Posterior vena cava (tissue), 2 donors: ENCODE data around the gene MPHOSPH9. TPM values are rescaled to one million over a fixed set of nuclear protein-coding genes. Genes with fewer than 3 reads are reported as not detected.

Source experiments
- DNase-seq: peaks from one replicate; pipeline ENCODE4 v3.0.0-alpha.2; 2020; ENCODE audit warnings: low spot score
- intact Hi-C, 2 donors: fragments of 100-400 bp; cut with DNase I; formaldehyde crosslinking; loops; one replicate each; pipeline versions ENCODE4 v1.14.1 to v1.14.2; 2022 to 2023
- total RNA-seq, 2 donors: library from RNA; stranded (reverse); fragmentation: NEBNext Ultra II Directional; extraction: Animal tissue kit (Norgen Biotek cat#: 25700); gene quantifications; one replicate each; pipeline ENCODE4 v1.2.1, GENCODE V29; 2021
- donor health status: DM: yes; HTN: yes; CAD: no.
- donor health status: DM: yes; HTN: yes; CAD: no.

The MPHOSPH9 gene
- total RNA-seq, 2 donors from 2014 or later, result 12.6 to 18.7 TPM

DNA sequence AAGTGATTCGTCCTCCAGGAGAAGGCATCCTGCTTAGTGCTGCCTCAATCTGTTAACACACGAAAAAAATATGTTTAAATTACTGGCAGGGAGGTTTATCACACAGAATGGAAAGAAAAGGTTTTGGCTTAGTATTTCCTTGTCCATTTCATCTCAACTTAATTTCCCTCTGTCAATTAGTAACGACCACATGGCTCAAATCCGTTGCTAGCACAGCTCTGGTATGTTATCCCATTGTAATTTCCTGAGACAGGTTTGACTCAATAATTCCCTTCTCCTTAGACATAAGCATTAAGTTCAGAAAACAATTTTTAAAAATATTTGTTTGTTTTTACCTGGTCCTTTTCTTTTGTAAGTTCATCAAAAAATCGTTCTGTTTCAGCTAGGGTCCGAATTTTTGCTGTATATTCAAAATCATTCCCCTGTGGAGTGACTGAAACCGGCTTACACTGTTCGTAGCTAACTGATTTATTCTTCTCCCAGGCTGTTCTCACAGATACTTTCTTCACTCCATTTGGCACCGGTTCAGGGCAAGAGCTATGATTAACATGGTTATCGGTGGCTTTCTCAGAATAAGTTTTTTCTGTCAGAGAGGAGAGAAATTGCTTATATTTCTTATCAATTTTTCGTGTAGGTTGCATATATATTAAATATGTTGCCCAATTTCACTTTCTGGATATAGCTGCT lies 72.0 kb downstream of the MPHOSPH9 start:
- DNase-seq, result no peak
- intact Hi-C loops, result no loop called here

DNA sequence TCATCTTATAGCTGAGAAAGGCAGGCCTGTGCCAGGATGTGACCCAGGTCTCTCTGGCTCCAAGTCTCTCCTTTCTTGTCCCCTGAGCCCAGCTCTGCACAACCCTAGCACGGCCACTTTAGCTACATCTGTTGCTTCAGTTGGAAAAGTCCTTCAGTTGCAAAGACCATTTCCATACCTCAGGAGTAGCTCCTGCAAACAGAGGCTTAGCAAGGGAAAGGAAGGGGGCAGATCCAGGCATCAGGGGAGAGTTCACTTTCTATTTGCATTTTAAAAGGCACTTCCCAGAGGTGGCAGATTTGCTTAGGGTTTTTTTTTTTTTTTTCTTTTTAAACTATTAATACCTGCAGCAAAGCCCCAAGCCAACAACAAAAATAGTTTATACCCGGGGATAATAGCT lies 79.0 kb downstream of the MPHOSPH9 start:
- intact Hi-C loops, result loop anchor here (5.0 to 10.0 kb wide), 3 partner anchors 112 to 182 kb away; partner anchors contain the start of gene OGFOD2 (in 1 of the 2)
- no peak for DNase-seq

DNA sequence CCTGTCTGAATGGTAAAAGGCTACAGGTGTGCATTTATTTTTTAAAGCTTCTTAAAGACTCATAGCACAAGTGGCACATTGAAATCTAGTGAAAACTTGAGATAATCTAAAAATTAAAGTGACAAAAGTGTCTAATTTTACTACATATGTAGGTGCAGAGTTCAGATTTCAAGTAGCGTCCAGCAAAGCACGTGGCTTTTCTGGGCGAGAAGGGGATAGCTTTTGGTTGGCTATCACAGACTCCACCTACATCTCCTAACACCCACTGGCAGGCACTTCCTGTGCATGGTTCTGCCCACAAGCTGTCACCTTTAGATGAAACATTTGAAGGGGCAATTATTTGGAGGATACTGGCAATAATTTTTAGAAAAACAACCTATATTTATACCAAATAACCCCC lies 80.1 kb downstream of the MPHOSPH9 start:
- intact Hi-C loops, result loop anchor here (5.0 to 10.0 kb wide), 3 partner anchors 111 to 181 kb away; partner anchors contain the start of gene OGFOD2 (in 1 of the 2)
- no peak for DNase-seq

DNA sequence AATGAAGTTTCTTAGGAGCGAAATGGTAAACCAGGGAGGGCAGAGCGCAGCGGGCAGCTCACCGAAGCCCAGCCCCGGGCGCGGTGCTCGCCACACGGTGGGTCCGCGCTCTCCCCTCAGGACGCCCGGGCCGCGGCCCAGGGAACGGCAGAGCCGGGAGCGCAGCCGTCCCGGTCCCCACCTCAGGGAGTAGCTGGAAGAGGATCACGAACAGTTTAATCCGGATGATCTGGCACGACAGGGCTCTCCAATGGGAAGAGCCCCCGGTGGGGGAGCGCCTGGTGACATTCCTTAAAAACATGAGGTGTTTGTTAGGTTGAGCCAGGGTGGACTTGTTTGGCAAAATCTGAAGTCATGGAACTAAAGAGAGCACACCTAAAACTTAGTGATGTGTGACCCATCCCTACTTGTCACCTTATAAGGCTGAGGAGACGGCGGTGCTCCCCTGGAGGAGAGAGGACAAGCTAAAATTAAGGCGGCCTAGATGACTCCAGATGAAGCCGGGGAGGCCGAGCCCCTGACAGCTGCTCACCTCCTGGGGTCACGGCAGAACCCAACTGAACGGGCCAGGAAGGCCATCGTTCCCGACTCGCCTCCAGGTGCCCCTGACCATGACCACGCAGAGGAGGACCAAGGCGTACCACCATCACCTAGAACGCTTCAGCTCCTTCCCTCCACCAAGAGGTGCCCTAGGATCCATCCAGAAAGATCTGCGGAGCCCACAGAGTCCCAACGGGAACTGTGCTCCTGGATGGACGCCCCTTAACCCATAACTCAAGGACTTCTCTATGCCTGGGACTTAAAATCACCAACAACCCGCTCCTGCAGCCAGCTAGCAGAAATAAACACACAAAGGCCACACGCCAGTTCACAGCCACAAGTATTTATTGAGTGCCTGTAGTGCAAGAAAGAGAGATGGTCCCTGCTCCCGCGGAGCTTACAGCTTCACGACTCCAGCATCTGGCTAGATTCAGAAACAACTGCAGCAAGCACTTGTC lies 81.2 kb downstream of the MPHOSPH9 start:
- intact Hi-C loops, result loop anchor here (5.0 to 10.0 kb wide), 3 partner anchors 109 to 179 kb away; partner anchors contain the start of gene OGFOD2 (in 1 of the 2)
- no peak for DNase-seq

- DNase-seq, result no peak
- intact Hi-C loops, result loop anchor here (5.0 to 10.0 kb wide), 3 partner anchors 109 to 179 kb away; partner anchors contain the start of gene OGFOD2 (in 1 of the 2)
These were observed 82.0 kb downstream of the MPHOSPH9 start, which contains the start of gene PITPNM2 for GRCh38 chr12:123150744-123151456. Gene PITPNM2, minus strand, starts transcription at chr12:123151090. Its CDS starts 116,500 bp downstream, at chr12:123034590.

GRCh38 chr12:123150275-123150743 lies 82.6 kb downstream of the MPHOSPH9 start:
- DNase-seq, result peak; percentile 86
- intact Hi-C loops, result loop anchor here (5.0 to 10.0 kb wide), 3 partner anchors 108 to 178 kb away; partner anchors contain the start of gene OGFOD2 (in 1 of the 2)

- no peak for DNase-seq
- intact Hi-C loops, result loop anchor here (5.0 to 10.0 kb wide), 6 partner anchors 75 to 177 kb away; partner anchors contain the start of gene OGFOD2 (in 1 of the 2)
These were observed 83.3 kb downstream of the MPHOSPH9 start for GRCh38 chr12:123149501-123150274.

GRCh38 chr12:123149088-123149487 lies 83.9 kb downstream of the MPHOSPH9 start:
- intact Hi-C loops, result loop anchor here in 1 of 2 donors (10.0 kb wide), 3 partner anchors 76 to 154 kb away; no protein-coding TSS in a partner anchor
- DNase-seq, result no peak

DNA sequence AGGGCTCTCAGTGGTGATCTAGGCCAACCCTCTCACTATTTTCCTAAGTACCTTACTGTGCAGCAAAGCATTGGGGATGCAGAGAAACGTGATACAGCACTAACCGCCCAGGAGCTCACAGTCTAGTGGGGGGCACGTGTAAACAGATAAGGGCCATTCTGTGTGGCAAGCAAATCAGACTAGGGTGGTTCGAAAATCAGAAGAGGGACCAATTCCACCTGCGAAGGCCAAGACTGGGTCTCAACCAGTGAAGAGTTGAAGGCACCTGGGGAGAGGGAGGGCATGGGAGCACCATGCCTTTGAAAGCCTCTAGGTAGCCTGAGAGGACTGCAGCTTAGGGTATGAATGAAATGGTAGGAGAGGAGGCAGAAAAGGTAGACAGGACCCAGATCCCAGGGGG lies 84.3 kb downstream of the MPHOSPH9 start:
- no peak for DNase-seq
- intact Hi-C loops, result loop anchor here in 1 of 2 donors (10.0 kb wide), 3 partner anchors 76 to 154 kb away; no protein-coding TSS in a partner anchor

DNA sequence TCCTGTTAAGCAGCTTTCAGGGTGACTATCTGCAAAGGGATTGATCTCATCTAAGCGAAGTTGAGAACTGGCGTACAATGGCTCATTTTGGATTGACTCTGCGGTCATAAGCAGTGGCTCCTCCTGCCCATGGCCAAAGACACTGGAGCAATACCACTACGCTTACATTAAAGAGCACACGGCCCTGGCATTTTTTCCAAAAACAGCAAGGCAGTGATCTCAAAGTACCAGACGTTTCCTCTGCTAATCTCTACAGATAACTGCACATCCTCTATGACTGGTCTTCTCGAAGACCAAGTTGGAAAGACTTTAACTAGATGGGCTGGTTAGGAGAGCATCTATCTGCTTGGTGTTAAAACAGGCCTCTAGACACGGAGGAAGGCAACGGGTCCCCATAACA lies 84.7 kb downstream of the MPHOSPH9 start:
- DNase-seq, result no peak
- intact Hi-C loops, result loop anchor here in 1 of 2 donors (10.0 kb wide), 3 partner anchors 77 to 153 kb away; no protein-coding TSS in a partner anchor

DNA sequence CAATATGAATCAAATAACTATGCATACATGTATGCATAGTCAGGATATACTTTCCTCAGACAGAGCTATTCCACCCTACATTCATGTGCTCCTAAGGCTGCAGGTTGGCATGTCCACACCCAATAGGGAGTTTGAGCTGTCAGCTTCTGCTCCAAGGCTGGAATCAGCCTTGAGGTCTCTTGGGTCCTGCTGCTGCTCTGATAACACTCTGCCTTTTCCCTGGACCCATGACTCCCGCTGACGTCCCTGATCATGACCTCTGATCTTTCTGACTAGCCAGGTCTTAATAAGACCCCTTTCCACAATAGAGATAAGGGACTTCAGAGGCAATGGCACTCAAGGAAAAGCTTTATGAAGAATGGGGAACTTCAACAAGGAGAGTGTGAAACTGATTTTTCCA lies 87.7 kb downstream of the MPHOSPH9 start:
- intact Hi-C loops, result loop anchor here in 1 of 2 donors (10.0 kb wide), 3 partner anchors 80 to 150 kb away; no protein-coding TSS in a partner anchor
- no peak for DNase-seq

GRCh38 chr12:123143736-123144461 lies 89.0 kb downstream of the MPHOSPH9 start:
- intact Hi-C loops, result loop anchor here in 1 of 2 donors (10.0 kb wide), 3 partner anchors 81 to 149 kb away; no protein-coding TSS in a partner anchor
- DNase-seq, result no peak

DNA sequence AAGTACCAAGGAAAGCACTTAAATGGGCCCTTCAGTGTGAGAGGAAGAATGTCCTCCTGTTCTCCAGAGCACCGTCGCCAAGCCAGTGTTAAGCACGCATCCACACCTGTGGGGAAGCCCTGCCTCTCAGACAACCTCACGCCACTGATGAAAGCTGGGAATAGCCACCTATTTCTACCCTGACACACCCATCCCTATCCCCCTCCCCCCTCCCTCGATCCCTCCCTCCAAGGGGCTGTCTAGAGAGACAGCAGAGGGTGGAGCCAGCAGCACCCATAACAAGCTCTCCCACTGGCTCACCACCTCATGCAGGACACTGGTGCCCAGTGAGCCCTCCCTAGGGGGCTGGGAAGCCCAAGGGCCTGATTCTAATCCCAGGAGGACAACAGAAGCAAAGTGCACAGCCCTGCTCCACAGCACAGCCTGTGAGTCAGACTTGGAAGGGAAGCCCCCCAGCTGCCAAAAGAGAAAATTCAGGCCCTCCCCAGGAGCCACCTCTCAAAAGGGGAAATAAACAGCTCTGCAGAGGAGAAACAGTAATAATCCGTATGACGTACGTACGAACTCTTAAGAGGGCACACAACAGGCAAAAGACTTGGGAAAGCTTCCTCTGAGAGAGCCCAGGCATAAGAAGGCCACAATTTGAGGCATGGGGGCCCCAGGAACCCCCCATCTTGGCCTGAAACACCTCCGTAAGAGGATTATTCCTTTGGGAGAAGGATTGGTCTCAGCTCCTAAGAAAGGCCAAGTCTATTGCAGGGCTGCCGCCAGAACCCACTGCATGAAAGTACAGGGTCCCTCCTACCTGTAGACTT lies 89.8 kb downstream of the MPHOSPH9 start:
- DNase-seq, result no peak
- intact Hi-C loops, result loop anchor here in 1 of 2 donors (10.0 kb wide), 3 partner anchors 82 to 148 kb away; no protein-coding TSS in a partner anchor

- no peak for DNase-seq
- intact Hi-C loops, result loop anchor here in 1 of 2 donors (10.0 kb wide), 3 partner anchors 82 to 148 kb away; no protein-coding TSS in a partner anchor
These were observed 90.5 kb downstream of the MPHOSPH9 start for GRCh38 chr12:123142518-123142840.

- peak; percentile 90 for DNase-seq
These were observed 91.1 kb downstream of the MPHOSPH9 start for GRCh38 chr12:123141615-123142517.

More at GRCh38 chr12:123141615-123142517, 91.1 kb downstream of the MPHOSPH9 start:
- intact Hi-C loops, result loop anchor here in 1 of 2 donors (10.0 kb wide), 3 partner anchors 83 to 147 kb away; no protein-coding TSS in a partner anchor
